Transverse colon (tissue), 4 donors: ENCODE measurements around the gene SLC7A6OS.

Experiments
- CTCF ChIP-seq, 5 experiments: fragments of 200-600 bp in 3 of 5; fragments of 450-650 bp in 2 of 5; sonication (generic) in 3 of 5; IDR thresholded peaks; 1 replicate in 2 of 5; 2 replicates in 3 of 5; pipeline ENCODE4 v1.5.1; 2016 to 2017; ENCODE audit warnings: antibody characterized with exemption in 5 of 5, inconsistent platforms in 3 of 5, mild to moderate bottlenecking in 2 of 5, moderate library complexity in 1 of 5
- EP300 ChIP-seq: sonication (generic); formaldehyde crosslinking; IDR thresholded peaks from one replicate; pipeline ENCODE4 v1.6.1; 2017; ENCODE audit warnings: antibody characterized with exemption, low read depth
- POLR2A ChIP-seq: fragments of 450-650 bp; IDR thresholded peaks from one replicate; pipeline ENCODE4 v1.6.1; 2016; ENCODE audit warnings: antibody characterized with exemption, mild to moderate bottlenecking, moderate library complexity
- POLR2AphosphoS5 ChIP-seq, 3 donors: sonication (generic); formaldehyde crosslinking; IDR thresholded peaks; one replicate each; pipeline ENCODE4 v1.6.1; 2016; ENCODE audit warnings: antibody characterized with exemption in 3 of 3

DNA sequence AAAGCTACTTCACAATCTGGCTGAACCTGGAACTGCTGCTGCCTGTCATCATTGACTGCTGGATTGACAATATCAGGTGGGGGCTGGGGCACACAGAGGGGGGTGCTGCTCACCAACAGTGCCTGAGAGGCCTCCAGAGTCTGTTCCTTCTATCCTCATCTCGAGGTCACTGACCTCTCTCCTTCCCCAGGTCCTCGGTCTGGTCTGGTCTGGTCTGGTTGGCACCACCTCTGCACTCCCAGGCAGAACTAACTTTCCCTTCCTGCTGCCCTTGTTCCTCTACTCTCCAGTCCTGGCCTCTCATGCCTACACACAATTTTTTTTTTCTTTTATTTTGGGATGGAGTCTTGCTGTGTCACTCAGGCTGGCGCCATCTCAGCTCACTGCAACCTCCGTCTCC is 61.4 kb downstream of the SLC7A6OS start:
- TF ChIP-seq CTCF (IDR thresholded peaks at IDR 0.05) (no peak), EP300 (no peak), POLR2AphosphoS5 (IDR thresholded peaks at IDR 0.05) (no peak), POLR2A (no peak)
